NCI-H2196 (cell line): ENCODE measurements around the gene ASIC3.

Experiments used
- DNase-seq: peaks from one replicate; lab custom pipeline; 2025; ENCODE audit not compliant: unreplicated experiment; lab: John Stamatoyannopoulos, UW

ASIC3 gene

DNA sequence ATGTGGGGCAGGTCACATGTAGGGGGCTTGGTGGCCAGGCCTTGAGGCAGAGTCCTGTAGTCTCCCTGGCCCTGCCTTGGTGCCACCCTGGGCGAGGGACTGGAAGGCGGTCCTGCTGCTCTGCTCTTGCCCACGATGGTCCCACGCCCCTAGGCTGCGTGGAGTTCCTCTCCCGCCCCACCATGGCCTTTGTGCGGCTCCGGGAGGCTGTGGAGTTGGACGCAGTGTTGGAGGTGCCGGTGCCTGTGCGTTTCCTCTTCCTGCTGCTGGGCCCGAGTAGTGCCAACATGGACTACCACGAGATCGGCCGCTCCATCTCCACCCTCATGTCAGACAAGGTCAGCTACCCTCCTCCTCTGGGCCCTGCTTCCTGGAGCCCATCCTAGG, 22.2 kb downstream of the ASIC3 start:
- no peak for DNase-seq

DNA sequence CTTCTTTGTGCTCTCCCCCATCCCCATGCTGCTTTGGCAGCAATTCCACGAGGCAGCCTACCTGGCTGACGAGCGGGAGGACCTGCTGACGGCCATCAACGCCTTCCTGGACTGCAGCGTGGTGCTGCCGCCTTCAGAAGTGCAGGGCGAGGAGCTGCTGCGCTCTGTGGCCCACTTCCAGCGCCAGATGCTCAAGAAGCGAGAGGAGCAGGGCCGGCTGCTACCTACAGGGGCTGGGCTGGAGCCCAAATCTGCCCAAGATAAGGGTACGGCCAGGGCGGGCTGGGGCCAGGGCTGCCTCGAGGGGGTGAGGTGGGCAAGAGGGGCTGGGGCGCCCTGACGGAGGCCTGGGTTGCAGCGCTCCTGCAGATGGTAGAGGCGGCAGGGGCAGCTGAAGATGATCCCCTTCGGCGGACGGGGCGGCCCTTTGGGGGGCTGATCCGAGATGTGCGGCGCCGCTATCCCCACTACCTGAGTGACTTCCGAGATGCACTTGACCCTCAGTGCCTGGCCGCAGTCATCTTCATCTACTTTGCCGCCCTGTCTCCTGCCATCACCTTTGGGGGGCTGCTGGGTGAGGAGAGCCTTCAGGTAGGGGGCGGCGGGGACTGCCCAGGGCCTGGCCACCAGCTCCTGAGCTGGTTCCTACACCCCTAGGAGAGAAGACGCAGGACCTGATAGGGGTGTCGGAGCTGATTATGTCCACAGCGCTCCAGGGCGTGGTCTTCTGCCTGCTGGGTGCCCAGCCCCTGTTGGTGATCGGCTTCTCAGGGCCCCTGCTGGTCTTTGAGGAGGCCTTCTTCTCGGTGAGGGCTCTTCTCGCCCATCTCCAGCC, 22.9 kb downstream of the ASIC3 start:
- DNase-seq, result no peak

DNA sequence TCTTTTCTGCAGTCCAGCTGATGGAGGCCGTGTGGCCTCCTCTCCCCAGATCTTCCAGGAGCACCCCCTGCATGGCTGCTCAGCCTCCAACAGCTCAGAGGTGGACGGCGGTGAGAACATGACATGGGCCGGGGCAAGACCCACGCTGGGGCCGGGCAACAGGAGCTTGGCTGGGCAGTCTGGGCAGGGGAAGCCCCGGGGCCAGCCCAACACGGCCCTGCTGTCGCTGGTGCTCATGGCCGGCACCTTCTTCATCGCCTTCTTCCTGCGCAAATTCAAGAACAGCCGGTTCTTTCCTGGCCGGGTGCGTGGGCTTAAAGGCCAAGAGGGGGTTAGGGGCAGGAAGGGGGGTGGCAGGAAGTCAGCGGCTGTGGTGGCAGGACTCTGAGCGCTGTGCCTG, 25.7 kb downstream of the ASIC3 start:
- DNase-seq, result no peak

DNA sequence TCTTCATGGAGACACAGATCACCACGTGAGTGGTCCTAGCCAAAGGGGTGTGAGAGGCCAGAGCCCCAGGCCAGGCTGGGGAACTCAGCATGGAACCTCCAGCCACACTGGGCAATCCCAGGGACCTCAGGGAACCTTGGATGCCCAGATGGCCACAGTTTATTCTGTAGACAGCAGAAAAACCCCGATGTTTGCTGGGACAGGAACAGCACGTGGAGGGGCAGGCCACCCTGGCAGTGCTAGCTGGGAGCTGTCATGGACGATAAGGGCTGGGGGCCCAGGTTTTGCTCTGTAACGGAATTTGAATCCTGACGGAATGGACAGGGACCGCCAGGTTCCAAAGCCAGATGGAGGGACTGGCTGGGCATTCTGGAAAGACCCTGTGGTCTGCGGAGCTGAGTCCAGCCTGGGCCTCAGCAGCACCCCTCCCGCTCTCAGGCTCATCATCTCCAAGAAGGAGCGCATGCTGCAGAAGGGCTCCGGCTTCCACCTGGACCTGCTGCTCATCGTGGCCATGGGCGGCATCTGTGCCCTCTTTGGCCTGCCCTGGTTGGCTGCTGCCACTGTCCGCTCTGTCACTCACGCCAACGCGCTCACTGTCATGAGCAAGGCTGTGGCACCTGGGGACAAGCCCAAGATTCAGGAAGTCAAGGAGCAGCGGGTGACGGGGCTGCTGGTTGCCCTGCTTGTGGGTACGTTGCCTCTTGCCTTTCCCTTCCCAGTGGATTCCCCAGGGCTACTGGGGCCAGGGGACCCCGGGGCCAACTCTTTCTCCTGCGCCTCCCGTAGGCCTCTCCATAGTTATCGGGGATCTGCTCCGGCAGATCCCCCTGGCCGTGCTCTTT, 26.7 kb downstream of the ASIC3 start:
- DNase-seq, result no peak

DNA sequence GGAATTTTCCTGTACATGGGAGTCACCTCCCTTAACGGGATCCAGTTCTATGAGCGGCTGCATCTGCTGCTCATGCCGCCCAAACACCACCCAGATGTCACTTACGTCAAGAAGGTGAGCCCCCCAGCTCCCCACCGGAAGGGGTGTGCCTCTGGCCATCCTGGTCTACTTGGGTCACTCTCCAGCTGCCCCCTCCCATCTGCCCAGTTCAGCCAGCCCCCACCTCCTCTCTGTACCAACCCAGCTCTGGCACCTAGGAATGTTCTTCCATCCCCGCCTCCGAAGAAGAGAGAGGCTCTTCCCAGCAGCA, 27.3 kb downstream of the ASIC3 start:
- DNase-seq, result no peak

DNA sequence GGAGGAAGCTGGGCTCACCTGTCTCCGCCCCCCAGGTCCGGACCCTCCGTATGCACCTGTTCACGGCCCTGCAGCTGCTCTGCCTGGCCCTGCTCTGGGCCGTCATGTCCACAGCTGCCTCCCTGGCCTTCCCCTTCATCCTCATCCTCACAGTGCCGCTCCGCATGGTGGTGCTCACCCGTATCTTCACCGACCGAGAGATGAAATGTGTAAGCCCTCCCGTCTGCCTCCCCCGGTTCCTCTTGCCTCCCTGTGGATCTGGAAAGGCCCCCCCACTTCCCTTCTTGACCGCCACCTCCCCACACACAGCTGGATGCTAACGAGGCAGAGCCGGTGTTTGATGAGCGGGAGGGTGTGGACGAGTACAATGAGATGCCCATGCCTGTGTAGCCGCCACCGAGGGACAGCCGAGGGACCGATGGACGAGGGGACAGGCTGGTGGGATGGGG, 27.7 kb downstream of the ASIC3 start:
- no peak for DNase-seq

DNA sequence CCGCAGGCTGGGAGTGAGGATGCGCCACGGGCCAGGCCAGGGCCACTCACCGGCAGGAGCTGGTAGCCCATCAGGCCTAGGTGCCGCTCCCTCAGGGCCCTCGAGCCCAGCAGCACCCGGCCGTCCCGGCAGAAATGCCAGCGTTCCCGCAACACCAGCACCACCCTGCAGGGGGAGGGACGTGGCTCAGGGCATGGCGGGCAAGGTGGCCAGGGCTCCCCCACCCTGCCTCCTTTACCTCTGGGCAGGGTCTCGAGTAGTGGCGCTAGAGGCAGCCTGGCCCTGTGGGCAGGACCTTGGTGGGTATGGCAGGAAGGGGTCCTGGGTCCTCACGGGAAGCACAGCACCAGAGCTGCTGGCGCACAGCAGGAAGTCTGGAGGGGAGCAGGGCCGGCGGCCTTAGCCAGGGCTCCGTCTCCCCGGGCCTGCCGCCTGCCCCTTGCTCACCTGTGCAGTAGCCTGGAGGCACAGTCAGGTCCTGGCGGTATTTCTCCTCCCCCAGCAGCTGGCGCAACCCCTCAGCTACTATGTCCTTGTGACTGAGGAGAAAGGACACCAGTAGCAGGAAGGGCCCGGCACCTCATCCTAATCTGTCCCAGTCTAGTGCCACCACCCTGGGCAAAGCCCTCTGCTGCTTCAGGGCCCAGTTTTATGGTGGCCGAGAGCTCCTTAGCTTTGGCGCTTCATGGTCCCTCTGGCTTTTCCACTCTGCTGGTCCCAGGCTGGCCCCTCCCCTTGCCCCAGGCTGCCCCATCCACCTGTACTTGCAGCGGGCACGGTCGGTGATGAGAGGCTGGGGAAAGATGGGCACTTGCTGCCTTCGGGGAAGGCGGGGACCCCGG, 28.8 kb downstream of the ASIC3 start:
- DNase-seq, result no peak

DNA sequence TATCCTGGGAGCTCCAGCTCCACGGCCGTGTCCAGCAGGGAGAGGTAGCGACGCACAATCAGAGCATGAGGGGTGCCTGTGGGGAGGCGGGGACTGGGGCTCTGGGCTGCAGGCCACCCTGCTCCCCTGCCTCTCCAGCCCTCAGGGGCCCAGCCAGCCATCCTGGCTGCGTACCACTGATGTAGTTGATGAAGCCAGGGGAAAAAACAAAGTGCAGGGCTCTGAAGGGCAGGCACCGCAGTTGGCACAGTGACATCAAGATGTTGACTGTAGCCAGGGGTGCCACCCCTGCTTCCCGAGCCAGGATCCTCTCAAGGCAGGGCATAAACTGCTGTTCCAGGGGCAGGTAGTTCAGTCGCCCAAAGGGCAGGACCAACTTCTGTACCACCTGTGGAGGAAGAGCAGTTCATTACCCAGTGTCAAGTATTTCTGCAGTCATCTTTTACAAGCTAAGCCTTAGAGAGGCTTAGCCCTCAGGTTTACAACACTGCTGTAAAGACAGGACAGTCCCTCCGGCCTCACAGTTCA, 29.4 kb downstream of the ASIC3 start:
- no peak for DNase-seq

DNA sequence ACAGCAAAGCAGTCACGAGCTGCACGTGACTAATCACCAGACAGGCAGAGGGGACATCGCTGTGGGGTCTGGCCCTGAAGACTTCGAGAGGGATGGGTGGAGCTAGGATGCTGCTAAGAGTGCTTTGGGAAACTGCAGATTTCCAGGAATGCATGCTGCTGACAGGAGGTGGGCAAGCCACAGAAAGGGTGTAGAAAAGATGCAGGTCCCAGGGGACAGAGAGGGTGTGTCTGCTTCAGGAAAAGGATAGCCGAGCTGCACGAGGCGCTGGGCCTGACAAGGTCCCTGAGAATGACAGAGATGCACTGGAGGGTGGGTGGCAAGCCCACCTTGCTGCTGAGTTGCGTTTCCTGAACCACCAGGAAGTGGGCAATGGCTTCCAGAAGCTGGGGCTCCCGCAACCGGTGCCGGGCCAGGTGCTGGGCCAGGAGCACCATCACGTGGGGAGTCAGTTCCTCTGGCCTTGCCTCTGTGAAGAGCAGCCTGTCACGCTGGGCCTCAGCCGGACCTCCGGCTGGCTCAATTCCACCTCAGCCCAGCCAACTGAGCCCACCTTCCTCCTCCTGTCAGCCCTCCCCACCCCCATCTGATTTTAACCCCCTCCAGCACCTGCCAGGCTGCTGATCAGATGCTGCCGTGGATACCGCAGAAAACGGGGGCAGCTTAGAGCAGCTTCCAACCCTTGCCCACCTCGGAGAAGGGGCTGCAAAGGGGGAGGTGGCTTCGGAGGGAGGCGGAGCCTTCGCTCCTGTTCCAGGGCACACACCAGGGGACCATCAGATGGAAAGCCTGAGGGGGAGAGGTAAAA, 30.1 kb downstream of the ASIC3 start:
- no peak for DNase-seq

DNA sequence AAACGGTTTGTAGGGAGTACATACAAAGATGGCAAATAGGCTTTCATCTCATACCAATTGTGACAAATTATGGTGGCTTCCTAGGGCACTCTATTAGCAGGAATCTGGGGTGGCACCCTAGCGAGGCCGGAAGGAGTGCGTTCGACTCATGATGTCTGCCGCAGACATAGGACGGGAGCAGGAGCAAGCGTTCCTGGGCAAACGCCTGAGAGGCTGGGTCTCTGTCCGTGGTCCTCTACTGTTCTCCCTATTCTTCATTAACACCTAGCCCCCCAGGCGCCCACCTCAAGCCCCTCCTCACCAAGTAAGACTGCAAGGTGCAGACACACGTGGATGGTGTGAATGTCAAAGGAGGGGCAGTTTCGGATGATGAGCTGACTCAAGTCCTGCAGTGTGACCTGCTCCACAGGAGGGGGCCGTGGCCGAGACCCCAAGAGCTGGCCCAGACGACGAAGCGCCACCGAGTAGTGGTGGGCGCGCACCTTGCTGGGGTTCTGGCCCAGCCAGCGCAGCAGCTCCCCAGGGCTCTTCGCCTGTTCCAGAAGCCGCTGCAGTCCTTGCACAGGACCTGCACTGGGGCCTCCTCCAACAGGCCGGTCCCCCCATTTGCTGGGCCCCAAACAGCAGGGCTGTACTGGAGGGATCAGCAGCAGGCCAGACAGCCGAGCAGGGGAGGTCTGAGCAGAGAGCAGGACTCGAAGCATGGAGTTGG, 31.0 kb downstream of the ASIC3 start:
- DNase-seq, result no peak

DNA sequence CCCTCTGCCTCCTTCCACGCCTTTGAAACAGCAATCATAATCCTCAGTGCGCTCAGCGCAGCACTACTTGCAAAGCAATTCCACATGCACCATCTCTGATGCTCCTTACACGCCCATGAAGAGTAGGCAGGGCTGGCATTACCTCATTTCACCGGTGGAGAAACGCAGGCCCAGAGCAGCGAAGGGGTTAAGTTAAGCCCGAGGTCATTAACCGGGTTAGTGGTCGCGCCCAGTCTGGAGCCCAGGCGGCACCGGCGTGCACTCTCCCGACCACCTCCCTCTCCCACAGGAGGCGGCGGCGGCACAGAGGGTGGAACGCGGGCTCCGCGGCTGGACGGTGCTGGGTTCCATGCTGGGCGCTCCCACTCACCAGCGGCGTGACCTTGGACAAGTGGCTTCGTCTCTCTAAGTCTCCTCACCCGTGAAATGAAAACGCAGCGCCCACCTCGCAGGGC, 31.8 kb downstream of the ASIC3 start:
- DNase-seq, result no peak

DNA sequence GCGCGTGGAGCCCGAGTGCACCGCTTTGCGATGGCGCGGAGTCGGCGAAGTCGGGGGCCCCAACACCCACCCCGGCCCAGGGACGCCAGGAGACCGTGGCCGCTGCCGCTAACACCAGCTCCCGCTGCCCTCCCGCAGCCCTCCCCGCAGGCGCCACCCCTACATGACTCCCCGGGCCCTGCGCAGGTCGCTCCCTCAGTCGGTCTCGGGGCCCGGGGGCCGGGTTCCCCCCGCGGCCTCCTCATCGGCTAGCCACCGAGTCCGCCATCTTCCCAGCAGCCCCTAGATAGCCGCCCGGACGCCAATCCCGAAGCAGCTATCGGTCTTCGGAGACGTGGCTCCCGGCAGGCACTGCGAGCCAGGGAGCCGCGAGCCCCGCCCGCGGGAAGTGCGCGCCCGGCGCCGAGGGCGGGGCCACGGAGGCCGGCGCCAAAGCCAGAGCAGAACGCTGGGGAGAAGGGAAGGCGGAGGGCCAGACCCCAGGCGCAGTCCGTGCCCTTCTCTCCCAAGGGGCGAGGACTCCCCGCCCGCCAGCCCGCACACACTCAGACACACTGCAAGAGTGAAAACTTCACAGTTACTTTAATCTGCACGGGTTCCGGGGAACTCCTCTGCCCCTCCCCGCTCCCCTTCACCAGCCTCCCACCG, 32.3 kb downstream of the ASIC3 start, which contains the start of gene FASTK:
TSS of gene FASTK (minus strand) at position 288 of the 648 bp plus-strand sequence. CDS start at position 245, 43 bp downstream.
- peak; percentile 76 for DNase-seq

DNA sequence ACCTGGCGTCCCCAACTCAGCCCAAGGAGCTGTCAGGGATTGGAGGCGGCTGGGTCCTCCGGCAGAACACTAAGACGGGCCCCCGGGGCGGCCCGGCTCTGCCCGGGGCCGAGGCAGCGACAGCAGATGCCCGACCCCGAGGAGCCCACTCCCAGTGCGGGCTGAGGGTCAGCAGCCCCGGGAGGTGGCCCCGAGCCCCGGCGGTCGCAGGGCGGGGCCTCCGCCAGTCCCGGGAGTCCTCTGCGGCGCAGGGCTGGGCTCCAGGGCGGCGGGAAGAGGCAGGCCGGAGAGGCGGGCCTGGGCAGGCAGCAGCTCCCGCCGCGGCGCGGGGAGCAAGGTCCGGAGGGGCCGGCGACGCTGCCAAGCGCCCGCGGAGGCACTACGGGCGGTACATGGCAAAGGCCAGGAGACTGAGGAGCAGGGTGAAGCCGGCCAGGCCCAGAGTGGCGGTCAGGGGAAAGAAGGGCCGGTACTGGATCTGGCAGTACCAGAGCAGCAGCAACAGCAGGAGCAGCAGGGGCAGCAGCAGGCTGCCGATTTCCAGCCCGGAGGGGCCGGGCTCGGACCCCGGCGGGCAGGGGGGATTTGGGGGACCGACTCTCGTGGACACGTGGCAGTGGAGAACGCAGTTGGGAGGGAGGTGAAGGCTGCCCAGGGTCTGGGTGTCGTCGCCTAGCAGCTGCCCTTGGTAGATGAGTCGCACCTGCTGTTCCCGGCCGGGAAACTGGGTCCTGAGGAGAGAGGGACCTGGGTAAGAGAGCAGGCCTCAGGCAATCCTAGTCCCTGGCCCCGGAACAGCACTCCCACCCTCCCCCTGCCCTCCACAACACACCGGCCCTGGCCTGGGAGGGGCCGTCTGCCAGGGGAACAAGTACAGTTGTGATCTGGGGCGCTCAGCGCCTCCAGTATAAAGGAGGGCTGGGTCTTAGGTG, 33.1 kb downstream of the ASIC3 start:
- DNase-seq, result no peak

DNA sequence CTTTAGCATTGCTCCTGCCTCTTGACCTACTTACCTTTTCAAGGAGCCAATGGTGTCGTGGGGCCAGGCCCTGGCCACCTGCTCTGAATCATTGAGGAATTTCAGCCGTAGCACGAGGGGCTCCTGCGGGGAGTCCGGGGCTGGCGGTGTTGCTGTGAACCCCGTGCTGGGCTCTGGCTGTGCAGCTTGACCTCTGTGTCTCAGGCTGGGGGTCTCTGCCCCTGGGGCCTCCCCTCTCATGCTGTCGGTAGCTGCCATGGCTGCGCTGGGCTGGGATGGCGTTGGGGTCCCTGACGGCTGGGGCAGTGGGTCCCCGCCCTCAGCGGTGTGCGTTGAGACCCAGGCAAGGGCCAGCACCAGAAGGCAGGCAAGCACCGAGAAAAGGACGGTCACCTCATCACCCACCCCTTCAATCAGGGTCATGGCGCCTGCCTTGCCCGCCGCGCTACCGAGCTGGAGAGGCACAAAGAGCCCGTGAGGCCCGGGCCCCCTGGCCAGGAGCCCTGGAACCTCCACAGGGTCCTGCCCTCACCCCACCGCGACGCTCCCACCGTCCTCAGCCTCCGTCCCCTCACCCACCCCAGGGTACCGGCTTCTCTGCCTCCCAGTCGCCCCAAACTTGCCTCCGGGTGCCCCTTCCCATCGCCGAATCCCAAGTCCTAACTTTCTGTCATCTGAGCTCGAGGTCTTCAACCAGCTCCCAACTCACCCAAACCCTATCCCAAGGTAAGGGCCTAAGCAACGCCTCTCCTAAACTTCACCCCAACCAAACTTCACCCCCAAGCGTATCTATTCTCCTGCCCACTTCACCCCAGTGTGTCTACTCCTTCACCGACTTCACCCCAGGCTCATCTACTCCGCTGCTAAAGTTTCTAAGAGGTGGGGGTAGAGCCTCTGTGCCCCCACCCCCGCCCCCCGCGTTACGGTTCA, 34.1 kb downstream of the ASIC3 start:
- DNase-seq, result no peak

DNA sequence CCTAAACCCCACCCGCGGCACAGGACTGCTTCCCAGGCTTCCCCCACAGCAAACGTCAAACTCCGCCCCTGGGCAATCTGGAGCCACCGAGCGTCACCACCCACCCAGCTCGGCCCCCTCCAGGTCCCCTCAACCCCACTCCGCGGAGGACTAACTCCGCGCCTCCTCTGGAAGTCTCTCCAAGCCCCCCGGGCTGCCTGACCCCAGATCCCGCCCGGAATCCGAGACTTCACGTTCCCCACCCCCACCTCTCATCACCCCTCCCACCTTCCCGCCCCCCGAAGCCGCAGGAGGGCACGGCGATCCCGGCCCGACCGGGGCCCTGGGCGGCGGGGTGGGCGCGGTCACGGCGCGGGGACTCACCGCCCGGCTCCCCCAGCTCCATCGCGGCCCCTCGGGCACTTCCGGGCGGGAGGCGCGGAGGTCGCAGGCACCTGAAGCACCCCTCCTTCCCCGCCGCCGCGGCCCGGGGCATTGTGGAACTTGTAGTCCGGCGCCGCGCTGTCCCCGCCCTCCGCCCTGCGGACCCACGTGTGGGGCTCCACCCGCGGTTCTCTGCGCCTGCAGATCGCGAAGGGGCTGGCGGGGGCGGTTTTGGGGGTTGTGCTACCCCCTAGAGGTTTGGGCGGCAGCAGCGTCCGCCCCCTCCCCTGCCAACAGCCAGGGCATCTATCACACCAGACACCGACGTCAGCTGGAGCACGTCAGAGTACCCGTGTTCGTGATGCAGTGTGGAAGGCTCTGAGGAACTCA, 34.9 kb downstream of the ASIC3 start, which contains the start of gene TMUB1:
TSS of gene TMUB1 (minus strand) at position 423 of the 753 bp plus-strand sequence. CDS start 930 bp downstream, outside the sequence.
- peak; percentile 38 for DNase-seq

DNA sequence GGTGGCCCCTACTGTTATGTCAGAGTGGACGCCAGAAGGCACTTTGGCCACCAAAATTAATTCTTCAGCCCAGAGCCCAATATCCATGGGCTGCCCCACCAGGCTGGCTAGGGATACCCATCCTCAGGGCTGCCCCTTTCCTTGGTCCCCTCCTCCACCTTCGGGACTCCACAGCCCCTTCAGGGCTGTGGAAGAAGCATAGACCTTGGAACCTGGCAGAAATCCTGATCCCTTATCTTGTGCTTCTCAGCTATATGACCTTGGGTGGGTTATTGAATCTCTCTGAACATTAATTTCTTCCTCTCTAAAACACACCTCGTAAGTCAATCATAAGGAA, 35.5 kb downstream of the ASIC3 start:
- DNase-seq, result no peak
